Measurements from ENCODE around the gene MC4R. TPM values are rescaled to one million over a fixed set of nuclear protein-coding genes. Genes with fewer than 3 reads are reported as not detected.
"Not testable (repeated sequence)": the region's sequence is repeated elsewhere in the genome, so short reads cannot be mapped to it uniquely, and the experiment has no call there.

MC4R gene
- total RNA-seq (not detected), polyA plus RNA-seq (not detected)
- long read RNA-seq, donor 1 = 0 reads
- long read RNA-seq, donor 2 = 0 reads

DNA sequence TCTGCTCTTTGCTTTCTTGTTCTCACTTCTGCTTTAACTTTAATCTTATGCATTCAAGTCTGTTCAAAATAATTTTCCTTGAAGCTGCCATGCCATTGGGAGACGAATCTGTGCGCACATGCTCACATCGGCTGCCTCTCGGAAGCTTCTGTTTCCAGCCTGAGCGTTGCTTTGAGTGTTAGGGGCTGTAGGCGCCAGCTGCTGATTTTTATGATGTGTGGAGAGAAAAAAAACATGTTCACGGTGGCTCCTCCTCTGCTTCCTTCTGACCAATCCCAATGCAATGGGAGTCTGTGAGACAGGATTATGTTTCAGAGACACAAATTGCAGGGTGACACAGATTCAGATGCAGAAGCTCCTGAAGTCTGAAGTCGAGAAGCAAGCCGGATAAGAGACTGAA is at the start of gene MC4R:
Gene MC4R, minus strand, starts transcription at position 180 of the 400 bp plus-strand sequence. CDS start 426 bp downstream, outside the sequence.
- no peak for ATAC-seq
- H3K4me1 ChIP-seq = no peaks in the 10 kb centered on the region
- H3K4me3 ChIP-seq = no peak within 1 kb of the TSS
- intact Hi-C loops (cut with DNase I) = no loop called here
- 1% methylated on average over 9 of the region's 9 CpGs for WGBS, 3 donors
- H3K27me3 ChIP-seq (ENCODE audit: insufficient read depth in 3 of 3, low read length in 2 of 3) = no peaks in the 10 kb centered on the region
- H3K9me3 ChIP-seq = no peaks in the 10 kb centered on the region
- DNase-seq = no peak
- H3K36me3 ChIP-seq (ENCODE audit: insufficient read depth in 1 of 2, low read depth in 1 of 2) = no peaks in the 10 kb centered on the region
- TF ChIP-seq, protein P1, sequence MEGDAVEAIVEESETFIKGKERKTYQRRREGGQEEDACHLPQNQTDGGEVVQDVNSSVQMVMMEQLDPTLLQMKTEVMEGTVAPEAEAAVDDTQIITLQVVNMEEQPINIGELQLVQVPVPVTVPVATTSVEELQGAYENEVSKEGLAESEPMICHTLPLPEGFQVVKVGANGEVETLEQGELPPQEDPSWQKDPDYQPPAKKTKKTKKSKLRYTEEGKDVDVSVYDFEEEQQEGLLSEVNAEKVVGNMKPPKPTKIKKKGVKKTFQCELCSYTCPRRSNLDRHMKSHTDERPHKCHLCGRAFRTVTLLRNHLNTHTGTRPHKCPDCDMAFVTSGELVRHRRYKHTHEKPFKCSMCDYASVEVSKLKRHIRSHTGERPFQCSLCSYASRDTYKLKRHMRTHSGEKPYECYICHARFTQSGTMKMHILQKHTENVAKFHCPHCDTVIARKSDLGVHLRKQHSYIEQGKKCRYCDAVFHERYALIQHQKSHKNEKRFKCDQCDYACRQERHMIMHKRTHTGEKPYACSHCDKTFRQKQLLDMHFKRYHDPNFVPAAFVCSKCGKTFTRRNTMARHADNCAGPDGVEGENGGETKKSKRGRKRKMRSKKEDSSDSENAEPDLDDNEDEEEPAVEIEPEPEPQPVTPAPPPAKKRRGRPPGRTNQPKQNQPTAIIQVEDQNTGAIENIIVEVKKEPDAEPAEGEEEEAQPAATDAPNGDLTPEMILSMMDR (IDR thresholded peaks at IDR 0.05) = no peak
- no peak within 1 kb of the TSS for H3K27ac ChIP-seq

DNA sequence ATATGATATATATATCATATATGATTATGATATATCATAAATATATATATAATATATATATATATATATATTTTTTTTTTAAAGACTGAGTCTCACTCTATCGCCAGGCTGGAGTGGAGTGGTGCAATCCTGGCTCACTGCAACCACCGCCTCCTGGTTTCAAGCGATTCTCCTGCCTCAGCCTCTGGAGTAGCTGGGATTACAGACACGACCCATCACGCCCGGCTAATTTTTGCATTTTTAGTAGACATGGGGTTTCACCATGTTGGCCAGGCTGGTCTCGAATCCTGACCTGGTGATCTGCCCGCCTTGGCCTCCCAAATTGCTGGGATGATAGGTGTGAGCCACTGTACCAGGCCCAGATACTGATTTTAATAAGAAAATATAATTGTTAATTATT is 49.7 kb upstream of the MC4R start:
- H3K27ac ChIP-seq; H3K27me3 ChIP-seq (ENCODE audit: insufficient read depth in 3 of 3, low read length in 2 of 3); intact Hi-C loops (cut with DNase I); ATAC-seq; H3K36me3 ChIP-seq (ENCODE audit: insufficient read depth in 1 of 2, low read depth in 1 of 2); H3K4me1 ChIP-seq; DNase-seq; H3K9me3 ChIP-seq; H3K4me3 ChIP-seq: not testable (repeated sequence)
- 92 to 94% (median 92%) methylated on average over 8 of the region's 8 CpGs for WGBS, 3 donors

DNA sequence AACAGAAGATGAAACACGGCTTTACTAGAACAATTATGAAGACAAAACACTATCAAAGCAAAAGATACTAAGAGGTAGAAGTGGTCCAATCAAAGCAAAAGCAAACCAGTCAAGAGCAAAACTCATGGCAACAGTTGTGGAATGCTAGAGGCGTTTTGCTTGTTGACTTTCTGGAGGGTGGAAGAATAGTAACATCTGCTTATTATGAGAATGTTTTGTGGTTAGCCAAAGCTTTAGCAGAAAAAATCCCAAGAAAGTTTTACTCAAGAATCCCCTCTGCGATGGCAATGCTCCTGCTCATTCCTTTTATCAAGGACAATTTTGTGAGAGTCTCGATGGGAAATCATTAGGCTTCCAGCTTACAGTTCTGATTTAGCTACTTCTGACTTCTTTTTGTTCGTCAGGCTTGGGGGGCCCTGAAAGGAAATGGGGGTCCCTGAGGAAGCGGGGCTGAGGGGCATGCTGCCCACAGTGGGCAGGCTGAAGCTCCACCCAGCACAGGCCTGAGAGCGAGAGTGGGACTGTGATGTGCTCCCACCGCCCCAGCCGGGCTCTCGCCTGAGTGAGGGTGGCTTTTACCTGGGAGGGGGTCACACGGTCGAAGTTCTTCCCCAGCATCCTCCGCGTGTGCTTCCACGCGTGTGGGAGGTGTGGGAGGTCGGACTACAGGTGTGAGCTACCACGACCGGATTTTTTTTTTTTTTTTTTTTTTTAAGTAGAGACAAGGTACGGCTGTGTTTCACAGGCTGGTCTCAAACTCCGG is 49.0 kb upstream of the MC4R start:
- H3K4me1 ChIP-seq = no peaks in the 10 kb centered on the region
- H3K27me3 ChIP-seq (ENCODE audit: insufficient read depth in 3 of 3, low read length in 2 of 3) = no peaks in the 10 kb centered on the region
- ATAC-seq (no peak), DNase-seq (no peak)
- TF ChIP-seq, protein P1 (IDR thresholded peaks at IDR 0.05) = no peak
- 82 to 88% (median 86%) methylated on average over 21 of the region's 21 CpGs for WGBS, 3 donors
- no peaks in the 10 kb centered on the region for H3K36me3 ChIP-seq (ENCODE audit: insufficient read depth in 1 of 2, low read depth in 1 of 2)
- H3K4me3 ChIP-seq = no peak overlapping the region
- no peaks in the 10 kb centered on the region for H3K9me3 ChIP-seq
- intact Hi-C loops (cut with DNase I) = no loop called here
- no peak overlapping the region for H3K27ac ChIP-seq

DNA sequence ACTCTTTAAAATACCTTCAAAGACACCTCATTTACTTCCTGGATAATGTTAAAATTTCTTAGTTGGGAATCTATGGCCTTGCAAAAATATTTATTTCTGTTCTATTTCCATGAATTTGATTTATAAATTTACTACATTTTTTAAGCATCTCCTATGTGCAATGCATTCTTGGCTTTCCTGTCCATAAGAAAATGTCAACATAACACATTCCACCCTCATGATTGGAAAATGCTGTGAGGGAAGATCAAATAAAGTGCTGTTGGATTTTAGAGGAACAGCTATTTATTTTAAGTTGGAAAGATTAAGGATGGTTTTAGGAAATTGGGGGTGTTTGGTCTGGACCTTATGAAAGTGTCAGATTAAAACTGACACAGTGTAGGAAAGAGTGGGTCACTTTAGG is 45.4 kb upstream of the MC4R start:
- intact Hi-C loops (cut with DNase I) = no loop called here
- H3K4me1 ChIP-seq = no peaks in the 10 kb centered on the region

DNA sequence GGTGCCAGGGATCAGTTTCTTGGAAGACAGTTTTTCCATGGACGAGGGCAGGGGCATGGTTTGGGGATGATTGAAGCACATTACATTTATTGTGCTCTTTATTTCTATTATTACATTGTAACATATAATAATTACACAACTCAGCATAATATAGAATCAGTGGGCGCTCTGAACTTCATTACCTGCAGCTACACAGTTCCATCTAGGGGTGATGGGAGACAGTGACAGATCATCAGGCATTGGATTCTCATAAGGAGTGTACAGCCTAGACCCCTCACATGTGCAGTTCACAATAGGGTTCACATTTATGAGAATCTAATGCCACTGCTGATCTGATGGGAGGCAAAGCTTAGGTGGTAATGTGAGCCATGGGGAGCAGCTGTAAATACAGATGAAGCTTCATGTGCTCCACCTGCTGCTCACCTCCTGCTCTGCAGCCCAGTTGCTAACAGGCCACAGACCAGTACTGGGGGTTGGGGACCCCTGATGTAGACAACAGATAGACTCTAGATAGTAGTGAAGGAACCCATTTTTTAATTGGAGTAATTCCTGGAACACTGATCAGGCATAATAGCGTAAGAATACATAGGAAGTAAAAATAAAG is 41.5 kb upstream of the MC4R start:
- 88 to 89% (median 89%) methylated on average over 3 of the region's 3 CpGs for WGBS, 3 donors
- Histone ChIP-seq H3K4me3 (no peak overlapping the region), H3K9me3 (no peaks in the 10 kb centered on the region), H3K36me3 (ENCODE audit: insufficient read depth in 1 of 2, low read depth in 1 of 2) (no peaks in the 10 kb centered on the region), H3K27ac (no peak overlapping the region), H3K4me1 (no peaks in the 10 kb centered on the region), H3K27me3 (ENCODE audit: insufficient read depth in 3 of 3, low read length in 2 of 3) (peaks cover 0 to 2% (median 0%) of the 10 kb centered on the region in 3 donors)
- TF ChIP-seq, protein P1 (IDR thresholded peaks at IDR 0.05) = no peak
- ATAC-seq (no peak), DNase-seq (no peak)
- intact Hi-C loops (cut with DNase I) = no loop called here

More for the DNA sequence above, 45.4 kb upstream of the MC4R start:
- TF ChIP-seq, protein P1 (IDR thresholded peaks at IDR 0.05) = no peak
- H3K4me3 ChIP-seq = no peak overlapping the region
- no peaks in the 10 kb centered on the region for H3K36me3 ChIP-seq (ENCODE audit: insufficient read depth in 1 of 2, low read depth in 1 of 2)
- DNase-seq (no peak), ATAC-seq (no peak)
- H3K27ac ChIP-seq = no peak overlapping the region
- H3K27me3 ChIP-seq (ENCODE audit: insufficient read depth in 3 of 3, low read length in 2 of 3) = no peaks in the 10 kb centered on the region
- no peaks in the 10 kb centered on the region for H3K9me3 ChIP-seq

All from psoas muscle (tissue), 8 donors.